Esophagus squamous epithelium (tissue), 4 donors: ENCODE data around the gene TEAD1.

Experiments used
- CTCF ChIP-seq, 6 experiments: fragments of 450-650 bp in 4 of 6; fragments of 200-600 bp in 2 of 6; sonication (generic) in 2 of 6; IDR thresholded peaks; one replicate each; pipeline ENCODE4 v1.5.1; 2016 to 2019; ENCODE audit warnings: antibody characterized with exemption in 6 of 6, mild to moderate bottlenecking in 4 of 6, moderate library complexity in 4 of 6
- POLR2A ChIP-seq, 4 donors: fragments of 450-650 bp; IDR thresholded peaks; one replicate each; pipeline ENCODE4 v1.6.1; 2017; ENCODE audit warnings: antibody characterized with exemption in 4 of 4, mild to moderate bottlenecking in 4 of 4, moderate library complexity in 3 of 4

GRCh38 chr11:12827369-12827768 lies 153.1 kb downstream of the TEAD1 start:
- TF ChIP-seq POLR2A (IDR thresholded peaks at IDR 0.05) (no peak), CTCF (IDR thresholded peaks at IDR 0.05) (no peak)
